ENCODE results near the gene P2RY8. TPM values are rescaled to one million over a fixed set of nuclear protein-coding genes. Genes with fewer than 3 reads are reported as not detected.
A peak's percentile ranks its signal among the peaks of the same experiment; 100 is the strongest.
"Not testable (repeated sequence)": the region's sequence is repeated elsewhere in the genome, so short reads cannot be mapped to it uniquely, and the experiment has no call there.

P2RY8 gene
- total RNA-seq, 1 donor from 2014 or later, result 0.13 TPM

DNA sequence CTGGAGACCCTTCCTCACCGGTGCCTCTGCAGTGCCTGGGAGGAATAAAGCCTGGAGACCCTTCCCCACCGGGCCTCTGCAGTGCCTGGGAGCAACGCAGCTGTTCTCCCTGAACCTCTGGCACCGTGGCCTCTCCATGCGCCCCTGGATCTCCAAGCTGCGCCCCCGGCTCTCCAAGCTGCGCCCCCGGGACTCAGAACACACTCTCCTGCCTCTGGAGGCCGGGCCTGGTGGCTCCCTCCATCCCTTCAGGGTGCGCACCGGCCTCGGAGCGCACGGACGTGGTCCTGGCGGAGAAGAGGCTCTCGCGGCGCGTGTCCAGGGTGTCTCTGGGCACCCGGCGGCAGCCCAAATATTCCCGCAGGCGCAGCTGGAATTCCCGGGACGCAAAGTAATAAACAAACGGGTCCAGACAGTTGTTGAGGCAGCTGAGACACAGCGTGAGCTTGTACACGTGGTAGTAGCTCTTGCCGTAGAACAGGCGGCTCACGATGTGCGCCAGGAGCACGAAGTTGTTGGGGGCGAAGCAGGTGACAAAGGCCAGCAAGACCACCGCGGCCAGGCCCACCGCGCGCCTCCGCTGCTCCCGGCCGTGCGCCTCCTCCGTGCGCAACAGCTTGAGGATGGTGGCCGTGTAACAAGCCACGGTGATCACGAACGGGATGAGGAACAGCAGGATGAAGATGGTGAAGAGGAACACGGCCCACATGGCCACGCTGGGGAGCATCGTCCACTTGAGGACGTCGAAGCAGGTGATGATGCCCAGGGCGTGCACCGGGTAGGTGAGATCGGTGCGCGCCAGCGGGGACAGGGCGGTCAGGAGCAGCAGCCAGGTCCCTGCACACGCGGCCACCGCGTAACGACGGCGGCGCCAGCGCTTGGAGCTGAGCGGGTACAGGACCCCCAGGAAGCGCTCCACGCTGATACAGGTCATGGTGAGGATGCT lies 71.4 kb downstream of the P2RY8 start:
- DNase-seq (ENCODE audit: low read depth in 2 of 2), result no peak

GRCh38 chrX:1464971-1465285 lies 72.1 kb downstream of the P2RY8 start:
- no peak for DNase-seq (ENCODE audit: low read depth in 2 of 2)

GRCh38 chrX:1464041-1464970 lies 72.7 kb downstream of the P2RY8 start:
- no peak for DNase-seq (ENCODE audit: low read depth in 2 of 2)

DNA sequence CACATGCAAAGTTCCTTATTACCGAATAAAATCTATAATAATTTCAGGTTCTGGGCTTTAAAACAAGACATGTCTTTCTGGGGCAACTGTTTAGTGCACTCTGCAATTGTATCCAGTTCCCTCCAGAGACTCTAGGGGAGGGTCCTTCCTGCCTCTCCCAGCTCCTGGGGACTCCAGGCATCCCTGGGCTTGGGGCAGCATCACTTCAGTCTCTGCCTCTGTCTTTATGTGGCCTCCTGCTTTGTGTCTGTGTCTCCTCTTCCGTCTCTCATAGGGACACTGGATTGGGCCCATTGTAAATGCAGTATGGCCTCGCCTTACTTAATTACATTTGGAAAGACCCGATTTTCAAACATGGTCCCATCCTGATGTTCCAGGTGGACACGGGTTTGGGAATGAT lies 73.4 kb downstream of the P2RY8 start:
- no peak for DNase-seq (ENCODE audit: low read depth in 2 of 2)

DNA sequence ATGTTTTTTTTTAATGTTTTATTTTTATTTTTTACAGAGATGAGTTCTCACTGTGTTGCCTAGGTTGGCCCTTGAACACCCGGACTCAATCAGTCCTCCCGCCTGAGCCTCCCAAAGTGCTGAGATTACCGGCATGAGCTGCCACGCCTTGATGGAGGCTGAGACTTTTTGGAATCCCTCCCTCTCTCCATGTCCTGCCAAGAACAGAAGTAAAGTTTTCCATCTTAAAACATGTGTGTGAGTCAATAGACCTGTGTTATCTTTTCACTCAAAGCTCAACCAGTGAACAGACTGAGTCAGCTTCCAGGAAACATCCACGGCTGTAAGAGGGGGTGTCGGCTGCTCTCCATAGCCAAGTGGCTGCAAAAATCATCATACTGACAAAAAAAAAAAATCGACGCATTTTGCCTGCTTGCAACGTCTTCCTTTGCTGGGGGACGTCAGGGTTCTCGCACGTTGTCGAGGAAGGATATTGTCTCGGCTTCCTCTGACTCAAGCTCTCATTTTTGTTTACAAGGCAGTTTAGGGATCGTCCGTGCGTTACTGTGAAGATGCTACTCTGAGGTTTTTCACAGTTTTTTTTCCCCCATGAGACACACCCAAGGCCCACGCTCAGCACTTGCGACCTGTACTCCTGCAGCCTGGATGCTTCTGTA lies 74.3 kb downstream of the P2RY8 start:
- peak in 1 of 2 donors; percentile 81 for DNase-seq (ENCODE audit: low read depth in 2 of 2)

DNA sequence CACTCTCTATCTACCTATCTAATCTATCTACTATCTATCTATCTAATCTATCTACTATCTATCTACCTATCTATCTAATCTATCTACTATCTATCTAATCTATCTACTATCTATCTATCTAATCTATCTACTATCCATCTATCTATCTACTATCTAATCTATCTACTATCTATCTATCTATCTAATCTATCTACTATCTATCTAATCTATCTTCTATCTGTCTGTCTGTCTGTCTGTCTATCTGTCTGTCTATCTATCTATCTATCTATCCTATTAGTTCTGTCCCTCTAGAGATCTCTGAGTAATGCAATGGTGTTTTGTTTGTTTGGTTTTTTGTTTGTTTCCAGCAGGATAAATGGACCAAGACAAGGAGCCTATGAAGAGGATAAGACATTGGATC lies 74.9 kb downstream of the P2RY8 start:
- no peak for DNase-seq (ENCODE audit: low read depth in 2 of 2)

GRCh38 chrX:1455948-1456280 lies 81.1 kb downstream of the P2RY8 start:
- no peak for DNase-seq (ENCODE audit: low read depth in 2 of 2)

GRCh38 chrX:1453951-1454785 lies 82.8 kb downstream of the P2RY8 start:
- DNase-seq (ENCODE audit: low read depth in 2 of 2), result peak; percentile 61 to 84

DNA sequence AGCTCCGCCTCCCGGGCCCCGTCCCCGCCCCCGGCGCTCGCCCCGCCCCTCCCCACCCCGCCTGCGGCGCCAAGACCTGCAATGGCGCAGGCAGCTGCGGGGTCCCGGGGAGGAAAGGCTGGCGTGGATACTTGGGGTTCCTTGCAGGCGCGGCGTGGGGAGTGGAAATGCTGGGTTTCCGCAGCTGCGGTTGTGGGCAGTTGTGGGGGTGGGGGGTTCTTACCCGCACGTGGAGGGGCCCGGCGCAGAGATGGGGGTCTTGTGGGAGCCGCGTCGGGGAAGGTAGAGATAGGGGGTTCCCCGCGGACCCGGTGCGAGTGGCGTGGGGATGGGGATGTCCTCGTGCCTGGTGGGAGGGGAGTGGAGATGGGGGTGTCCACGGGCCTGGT lies 83.6 kb downstream of the P2RY8 start:
- DNase-seq (ENCODE audit: low read depth in 2 of 2), result no peak

- peak; percentile 96 to 99 for DNase-seq (ENCODE audit: low read depth in 2 of 2)
These were observed 84.2 kb downstream of the P2RY8 start, which contains the start of gene ASMTL for GRCh38 chrX:1452516-1453394. TSS of gene ASMTL (minus strand) at chrX:1452909. CDS start at chrX:1452840, 69 bp downstream.

DNA sequence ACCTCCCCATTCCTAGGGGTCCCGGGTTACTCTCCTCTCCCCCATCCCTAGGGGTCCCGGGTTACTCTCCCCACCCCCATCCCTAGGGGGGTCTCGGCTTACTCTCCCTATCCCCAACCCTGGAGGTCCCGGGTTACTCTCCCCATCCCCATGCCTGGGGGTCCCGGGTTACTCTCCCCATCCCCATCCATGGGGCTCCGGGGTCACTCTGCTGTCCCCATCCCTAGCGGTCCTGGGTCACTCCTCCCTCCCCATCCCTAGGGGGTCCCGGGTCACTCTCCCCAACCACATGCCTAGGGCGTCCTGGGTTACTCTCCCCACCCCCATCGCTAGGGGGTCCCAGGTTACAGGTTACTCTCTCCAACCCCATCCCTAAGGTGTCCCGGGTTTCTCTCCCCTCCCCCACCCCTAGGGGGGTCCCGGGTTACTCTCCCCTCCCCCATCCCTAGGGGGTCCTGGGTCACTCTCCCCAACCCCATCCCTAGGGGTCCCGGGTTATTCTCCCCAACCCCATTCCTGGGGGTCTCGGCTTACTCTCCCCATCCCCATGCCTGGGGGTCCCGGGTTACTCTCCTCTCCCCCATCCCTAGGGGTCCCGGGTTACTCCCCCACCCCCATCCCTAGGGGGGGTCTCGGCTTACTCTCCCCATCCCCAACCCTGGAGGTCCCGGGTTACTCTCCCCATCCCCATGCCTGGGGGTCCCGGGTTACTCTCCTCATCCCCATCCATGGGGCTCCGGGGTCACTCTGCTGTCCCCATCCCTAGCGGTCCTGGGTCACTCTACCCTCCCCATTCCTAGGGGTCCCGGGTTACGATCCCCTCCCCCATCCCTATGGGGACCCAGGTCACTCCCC lies 85.1 kb downstream of the P2RY8 start:
- DNase-seq (ENCODE audit: low read depth in 2 of 2), result no peak

DNA sequence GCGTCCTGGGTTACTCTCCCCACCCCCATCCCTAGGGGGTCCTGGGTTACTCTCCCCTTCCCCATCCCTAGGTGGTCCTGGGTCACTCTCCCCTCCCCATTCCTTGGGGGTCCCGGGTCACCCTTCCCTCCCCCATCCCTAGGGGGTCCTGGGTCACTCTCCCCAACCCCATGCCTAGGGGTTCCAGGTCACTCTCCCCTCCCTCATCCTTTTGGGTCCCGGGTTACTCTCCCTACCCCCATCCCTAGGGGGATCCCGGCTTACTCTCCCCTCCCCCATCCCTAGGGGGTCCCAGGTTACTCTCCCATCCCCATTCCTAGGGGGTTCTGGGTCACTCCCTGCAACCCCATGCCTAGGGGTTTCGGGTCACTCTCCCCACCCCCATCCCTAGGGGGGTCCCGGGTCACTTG lies 85.7 kb downstream of the P2RY8 start:
- DNase-seq (ENCODE audit: low read depth in 2 of 2), result no peak

DNA sequence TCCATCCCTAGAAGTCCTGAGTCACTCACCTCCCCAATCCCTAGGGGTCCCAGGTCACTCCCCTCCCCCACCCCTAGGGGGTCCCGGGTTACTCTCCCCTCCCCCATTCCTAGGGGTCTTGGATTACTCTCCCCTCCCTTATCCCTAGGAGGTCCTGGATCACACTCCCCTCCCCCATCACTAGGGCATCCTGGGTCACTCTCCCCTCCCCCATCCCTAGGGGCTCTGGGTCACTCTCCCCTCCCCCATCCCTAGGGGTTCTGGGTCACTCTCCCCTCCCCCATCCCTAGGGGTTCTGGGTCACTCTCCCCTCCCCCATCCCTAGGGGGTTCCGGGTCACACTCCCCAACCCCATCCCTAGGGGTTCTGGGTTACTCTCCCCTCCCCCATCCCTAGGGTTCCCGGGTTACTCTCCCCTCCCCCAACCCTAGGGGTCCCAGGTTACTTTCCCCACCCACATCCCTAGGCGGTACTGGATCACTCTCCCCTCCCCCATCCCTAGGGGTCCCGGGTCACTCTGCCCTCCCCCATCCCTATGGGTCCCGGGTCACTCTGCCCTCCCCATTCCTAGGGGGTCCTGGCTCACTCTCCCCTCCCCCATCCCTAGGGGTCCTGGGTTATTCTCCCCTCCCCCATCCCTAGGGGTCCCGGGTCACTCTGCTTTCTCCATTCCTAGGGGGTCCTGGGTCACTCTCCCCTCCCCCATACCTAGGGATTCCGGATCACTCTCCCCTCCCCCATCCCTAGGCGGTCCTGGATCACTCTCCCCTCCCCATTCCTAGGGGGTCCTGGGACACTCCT lies 86.4 kb downstream of the P2RY8 start:
- no peak for DNase-seq (ENCODE audit: low read depth in 2 of 2)

DNA sequence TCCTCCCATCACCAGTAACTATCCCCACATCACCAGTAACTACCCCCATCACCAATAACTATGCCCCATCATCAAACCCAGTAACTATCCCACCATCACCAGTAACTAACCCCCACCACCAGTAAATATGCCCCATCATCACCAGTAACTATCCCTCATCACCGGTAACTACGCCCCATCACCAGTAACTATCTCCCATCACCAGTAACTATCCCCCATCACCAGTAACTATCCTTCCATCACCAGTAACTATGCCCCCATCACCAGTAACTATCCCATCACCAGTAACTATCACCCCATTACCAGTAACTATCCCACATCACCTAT lies 87.2 kb downstream of the P2RY8 start:
- DNase-seq (ENCODE audit: low read depth in 2 of 2), result no peak

DNA sequence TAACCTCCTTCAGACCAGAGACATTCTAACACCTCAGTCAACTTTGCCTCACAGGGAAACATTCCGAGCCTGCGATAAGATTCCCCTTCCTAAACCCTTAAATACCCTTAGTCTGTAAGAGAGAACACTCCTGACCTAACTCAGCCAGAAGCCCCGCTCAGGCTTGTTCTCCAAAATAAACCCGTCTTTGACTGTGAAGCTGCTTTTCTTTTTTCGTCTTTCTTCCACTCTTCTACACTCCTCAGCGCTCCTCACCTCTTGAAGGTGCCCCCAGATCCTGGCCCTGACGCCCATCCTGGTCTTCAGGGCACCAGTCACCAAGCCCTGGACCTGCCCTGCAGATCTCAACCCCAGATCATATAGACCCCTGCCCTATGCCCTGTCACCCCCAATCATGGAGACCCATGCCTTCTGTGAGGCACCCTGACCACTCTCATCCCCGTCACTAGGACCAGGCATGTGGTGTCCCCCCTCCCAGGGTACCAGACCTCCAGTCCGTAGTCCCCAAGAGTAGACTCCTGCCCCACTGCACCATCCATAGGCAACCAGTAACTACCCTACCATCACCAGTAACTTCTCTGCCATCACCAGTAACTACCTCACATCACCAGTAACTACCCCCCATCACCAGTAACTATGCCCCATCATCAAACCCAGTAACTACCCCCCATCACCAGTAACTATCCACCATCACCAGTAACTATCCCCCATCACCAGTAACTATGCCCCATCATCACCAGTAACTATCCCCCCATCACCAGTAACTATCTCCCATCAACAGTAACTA lies 87.8 kb downstream of the P2RY8 start:
- DNase-seq (ENCODE audit: low read depth in 2 of 2), result no peak

GRCh38 chrX:1448573-1449001 lies 88.4 kb downstream of the P2RY8 start:
- DNase-seq (ENCODE audit: low read depth in 2 of 2), result not testable (repeated sequence)

DNA sequence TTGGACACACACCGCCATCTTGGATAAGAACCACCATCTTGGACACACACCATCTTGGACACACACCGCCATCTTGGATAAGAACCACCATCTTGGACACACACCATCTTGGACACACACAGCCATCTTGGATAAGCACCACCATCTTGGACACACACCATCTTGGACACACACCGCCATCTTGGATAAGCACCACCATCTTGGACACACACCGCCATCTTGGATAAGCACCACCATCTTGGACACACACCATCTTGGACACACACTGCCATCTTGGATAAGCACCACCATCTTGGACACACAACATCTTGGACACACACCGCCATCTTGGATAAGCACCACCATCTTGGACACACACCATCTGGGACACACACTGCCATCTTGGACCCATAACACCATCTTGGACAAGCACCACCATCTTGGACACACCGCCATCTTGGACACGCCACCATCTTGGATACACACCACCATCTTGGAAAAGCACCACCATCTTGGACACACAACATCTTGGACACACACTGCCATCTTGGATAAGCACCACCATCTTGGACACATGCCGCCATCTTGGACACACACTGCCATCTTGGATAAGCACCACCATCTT lies 88.9 kb downstream of the P2RY8 start:
- not testable (repeated sequence) for DNase-seq (ENCODE audit: low read depth in 2 of 2)
